HG02571 (cell line): ENCODE results near the gene TEPSIN.
A peak's percentile ranks its signal among the peaks of the same experiment; 100 is the strongest.

Source experiments
- ATAC-seq: cut with Tn5 transposase; IDR thresholded peaks from one replicate; pipeline ENCODE4 v1.9.1; 2021; ENCODE audit warnings: mild to moderate bottlenecking, moderate library complexity; ENCODE audit not compliant: unreplicated experiment

Gene TEPSIN, protein sequence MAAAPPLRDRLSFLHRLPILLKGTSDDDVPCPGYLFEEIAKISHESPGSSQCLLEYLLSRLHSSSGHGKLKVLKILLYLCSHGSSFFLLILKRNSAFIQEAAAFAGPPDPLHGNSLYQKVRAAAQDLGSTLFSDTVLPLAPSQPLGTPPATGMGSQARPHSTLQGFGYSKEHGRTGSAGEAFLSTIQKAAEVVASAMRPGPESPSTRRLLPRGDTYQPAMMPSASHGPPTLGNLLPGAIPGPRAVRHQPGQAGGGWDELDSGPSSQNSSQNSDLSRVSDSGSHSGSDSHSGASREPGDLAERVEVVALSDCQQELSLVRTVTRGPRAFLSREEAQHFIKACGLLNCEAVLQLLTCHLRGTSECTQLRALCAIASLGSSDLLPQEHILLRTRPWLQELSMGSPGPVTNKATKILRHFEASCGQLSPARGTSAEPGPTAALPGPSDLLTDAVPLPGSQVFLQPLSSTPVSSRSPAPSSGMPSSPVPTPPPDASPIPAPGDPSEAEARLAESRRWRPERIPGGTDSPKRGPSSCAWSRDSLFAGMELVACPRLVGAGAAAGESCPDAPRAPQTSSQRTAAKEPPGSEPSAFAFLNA

DNA sequence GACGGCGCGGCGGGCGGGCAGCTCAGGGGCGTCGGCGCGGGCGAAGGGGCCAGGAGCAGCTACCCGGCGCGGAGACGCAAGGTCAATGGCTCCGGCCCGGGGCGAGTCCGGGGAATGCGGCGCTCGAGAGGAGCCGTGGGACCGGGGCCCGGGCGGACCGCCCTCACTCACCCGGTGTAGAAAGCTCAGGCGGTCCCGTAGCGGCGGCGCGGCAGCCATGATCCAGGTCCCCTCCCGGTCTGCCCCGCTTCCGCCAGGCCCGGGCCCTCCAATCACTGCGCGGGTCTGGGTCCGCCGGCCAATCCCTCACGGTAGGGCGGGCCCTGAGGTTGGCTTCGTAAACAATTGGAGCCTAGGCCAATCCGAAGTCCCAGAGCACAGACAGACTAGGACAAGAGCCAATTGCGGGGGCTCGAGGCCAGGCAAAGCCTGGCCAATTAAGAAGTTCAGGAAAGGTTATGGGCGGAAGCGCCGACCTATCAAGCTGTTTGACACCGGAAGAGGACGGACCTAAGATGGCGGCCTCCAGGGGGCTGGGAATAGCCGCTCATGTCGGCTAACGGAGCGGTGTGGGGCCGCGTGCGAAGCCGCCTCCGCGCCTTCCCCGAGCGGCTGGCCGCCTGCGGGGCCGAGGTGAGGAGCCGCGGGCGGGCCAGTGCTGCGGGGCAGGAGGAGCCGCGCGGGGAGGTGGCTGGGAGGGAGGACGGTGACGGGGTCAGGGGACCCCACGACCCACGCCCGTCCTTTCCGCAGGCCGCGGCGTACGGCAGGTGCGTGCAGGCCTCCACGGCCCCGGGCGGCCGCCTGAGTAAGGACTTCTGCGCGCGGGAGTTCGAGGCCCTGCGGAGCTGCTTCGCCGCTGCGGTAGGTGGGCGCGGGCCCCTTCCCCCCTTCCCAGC is at the start of gene TEPSIN, which contains the start of gene NDUFAF8:
TSS of gene TEPSIN (minus strand) at position 241 of the 899 bp plus-strand sequence. CDS start at position 219, 22 bp downstream.
TSS of gene NDUFAF8 (plus strand) at position 504 of the 899 bp plus-strand sequence. CDS start at position 550, 46 bp downstream.
- ATAC-seq, result peak; percentile 90

DNA sequence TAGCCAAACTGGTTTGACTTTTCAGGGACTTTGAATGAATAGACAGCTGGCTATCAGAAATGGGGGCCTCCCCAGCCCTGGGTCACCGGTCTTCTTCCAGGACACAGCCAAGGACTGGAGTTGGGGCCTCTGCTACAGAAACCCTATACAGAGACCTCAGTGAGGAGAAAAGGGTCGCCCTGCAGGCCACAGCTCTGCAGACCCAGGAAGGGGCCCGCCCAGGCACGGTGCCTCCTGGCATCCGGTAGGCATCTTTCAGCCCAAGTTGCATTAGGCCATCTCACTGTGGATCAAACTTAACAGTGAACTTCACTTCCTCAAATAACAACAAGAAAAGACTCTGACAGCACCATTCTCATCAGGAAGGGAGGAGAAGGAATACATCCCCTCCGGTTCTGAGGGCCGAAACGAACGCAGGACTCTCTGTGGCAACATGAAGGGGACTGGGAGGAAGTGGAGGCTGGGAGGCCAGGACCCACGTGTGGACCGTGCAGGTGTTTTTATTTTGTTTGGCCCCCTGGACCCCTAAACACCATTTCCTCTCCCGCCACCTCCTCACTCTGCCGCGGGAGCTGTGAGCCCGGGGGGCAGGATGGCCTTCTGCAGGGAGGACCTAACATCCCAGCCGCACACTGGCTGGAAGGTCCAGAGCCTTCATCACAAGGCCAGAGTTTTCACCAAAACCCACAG is 49.0 kb upstream of the TEPSIN start:
- ATAC-seq, result no peak

DNA sequence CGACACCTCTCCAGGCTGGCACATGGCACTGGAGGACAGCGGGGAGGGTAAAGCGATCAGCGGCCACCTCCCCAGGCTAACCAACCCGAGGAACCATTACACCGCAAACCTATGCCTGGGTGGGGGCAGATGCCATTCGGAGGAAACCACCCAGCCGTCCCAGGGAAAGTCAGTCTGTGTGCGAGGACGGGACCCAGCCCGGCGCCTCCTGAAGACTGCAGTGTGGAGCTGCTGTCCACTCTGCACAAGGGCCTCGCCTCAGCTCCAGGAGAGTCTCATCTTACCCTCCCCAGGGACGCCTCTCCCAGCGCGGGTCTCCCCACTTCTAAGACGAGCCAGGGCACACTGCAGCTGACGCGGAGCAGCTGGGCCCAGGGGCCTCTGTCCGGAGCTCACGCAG is 48.3 kb upstream of the TEPSIN start:
- no peak for ATAC-seq

DNA sequence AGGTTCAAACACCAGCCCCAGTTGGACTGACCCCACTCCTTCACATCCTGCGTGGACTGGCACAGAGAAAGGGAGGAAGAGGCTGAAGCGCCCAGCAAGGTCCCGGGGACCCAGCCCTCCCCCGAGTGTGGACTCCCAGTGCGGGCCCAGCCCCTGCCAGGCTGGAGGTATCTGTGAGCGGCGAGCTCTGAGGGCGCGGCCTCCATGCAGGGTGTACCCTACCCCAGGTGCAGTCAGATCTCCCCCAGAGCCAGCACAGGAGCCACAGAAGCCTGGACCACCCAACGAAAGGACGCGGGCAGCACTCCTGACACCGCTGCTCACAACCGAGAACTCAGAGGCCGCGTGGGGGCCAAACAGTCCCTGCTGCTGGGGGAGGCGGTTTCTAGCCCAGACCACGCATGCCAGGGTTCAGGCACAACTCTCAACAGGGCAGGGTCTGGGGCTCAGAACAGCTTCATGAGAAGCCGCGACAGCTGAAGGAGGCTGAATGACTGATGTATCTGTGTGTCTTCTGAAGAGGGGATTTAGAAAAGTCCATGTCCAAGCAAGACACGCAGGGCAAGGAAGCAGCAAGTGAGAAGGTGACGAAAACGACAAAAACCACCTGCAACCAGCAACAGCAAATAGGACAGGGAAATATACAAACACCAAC is 47.8 kb upstream of the TEPSIN start:
- ATAC-seq, result no peak

DNA sequence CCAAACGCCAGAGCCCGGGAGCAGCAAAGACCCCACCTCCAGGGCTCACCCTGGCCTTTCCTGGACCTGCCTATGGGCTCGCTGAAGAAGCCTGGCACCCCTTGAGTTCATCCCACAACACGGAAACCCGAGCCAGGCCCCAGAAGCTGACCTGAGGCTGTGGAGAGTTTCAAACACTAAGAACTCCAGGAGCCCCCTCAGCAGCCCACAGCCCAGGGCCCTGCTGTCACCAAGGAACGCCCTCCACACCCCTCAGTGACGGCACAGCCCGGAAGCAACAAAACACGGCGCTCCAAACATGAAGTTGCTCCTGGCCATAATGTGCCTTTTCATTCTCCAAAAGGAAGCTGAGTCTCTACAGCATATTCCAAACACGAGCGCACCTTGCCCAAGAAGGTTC is 47.0 kb upstream of the TEPSIN start:
- ATAC-seq, result no peak

DNA sequence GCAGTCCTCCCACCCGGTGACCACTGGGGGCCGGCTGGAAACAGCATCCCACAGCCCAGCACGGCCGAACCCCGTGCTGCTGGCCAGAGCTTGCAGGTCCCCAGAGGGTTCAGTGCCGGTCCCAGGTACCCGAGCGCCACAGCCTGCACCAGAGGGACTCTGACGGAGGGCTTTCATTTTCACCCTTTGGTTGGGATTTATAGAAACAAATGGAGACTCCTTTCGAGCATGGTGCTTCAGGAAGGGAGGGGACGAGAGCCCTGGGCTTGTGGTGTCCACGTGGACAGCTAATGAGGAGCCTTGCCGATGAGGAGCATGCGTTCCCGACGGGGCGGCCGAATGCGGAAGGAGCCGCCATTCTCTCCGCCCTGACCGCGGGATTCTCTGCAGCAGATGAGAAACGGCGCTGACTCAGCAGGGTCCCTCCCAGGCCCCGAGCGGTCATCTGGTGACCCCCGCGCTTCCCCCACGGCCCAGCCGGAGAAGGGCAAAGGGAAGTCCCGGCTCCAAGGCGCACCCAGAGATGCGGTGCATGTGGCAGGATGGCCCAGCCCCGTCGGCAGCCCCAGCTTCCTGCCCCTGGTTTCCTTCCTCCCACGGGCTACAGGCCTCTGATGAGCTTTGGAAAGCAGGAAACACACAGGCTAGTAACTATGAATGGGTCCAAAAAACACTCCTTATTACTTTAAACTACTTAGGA is 46.5 kb upstream of the TEPSIN start:
- ATAC-seq, result no peak

DNA sequence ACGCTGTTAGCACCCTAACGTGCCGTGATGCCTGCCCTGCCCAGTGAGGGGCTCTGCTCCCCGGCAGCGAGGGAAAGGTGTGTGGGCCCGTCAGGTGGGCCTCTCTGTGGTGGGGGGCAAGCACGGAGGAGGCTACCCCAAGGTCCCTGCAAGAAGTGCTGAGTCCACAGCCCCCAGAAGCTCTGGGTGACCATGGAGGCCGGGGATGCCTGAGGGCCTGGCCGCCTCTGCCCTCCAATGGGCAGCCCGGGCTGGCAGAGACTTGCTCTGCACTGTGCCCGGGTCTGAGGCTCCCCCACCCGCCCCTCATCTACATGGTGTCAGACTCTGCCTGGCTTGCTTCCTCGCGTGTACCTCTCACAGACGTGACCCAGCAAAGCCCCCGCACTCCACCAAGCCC is 44.0 kb upstream of the TEPSIN start:
- no peak for ATAC-seq

DNA sequence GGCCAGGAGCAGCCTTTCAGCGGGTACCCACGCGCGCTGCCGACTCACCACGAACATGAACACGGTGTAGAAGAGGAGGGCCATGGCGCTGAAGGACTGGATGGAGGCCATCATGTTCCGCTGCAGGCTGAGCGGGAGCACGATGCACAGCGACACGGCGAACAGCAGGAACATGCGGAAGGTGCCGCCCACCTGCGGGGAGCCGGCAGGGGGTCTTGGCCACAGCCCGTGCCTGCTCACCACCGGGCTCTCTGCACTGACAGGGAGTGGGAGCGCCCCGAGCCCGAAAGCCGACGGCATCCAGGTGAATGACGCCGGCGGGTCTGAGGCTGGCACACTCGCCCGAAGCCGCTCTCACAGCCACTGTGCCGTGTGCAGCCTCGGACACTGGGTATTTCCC is 43.3 kb upstream of the TEPSIN start:
- no peak for ATAC-seq

DNA sequence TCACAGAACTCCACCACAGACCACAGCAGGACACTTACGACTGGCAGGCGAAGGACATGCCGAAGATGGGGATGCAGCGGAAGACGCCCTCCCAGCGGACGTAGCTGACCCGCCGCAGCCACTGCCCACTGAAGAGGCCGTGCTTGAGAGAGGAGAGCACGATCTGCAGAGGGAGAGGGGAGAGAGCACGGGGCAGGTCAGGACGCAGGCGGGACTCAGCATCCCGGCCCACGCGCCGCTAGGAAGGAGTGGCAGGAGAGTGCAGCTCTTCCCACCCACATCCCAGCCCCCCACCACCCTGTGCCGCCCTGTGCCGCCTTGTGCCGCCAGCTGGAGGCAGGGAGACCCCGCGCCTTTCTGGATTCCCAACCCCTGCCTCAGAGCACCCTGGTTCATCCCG is 41.7 kb upstream of the TEPSIN start:
- ATAC-seq, result no peak

DNA sequence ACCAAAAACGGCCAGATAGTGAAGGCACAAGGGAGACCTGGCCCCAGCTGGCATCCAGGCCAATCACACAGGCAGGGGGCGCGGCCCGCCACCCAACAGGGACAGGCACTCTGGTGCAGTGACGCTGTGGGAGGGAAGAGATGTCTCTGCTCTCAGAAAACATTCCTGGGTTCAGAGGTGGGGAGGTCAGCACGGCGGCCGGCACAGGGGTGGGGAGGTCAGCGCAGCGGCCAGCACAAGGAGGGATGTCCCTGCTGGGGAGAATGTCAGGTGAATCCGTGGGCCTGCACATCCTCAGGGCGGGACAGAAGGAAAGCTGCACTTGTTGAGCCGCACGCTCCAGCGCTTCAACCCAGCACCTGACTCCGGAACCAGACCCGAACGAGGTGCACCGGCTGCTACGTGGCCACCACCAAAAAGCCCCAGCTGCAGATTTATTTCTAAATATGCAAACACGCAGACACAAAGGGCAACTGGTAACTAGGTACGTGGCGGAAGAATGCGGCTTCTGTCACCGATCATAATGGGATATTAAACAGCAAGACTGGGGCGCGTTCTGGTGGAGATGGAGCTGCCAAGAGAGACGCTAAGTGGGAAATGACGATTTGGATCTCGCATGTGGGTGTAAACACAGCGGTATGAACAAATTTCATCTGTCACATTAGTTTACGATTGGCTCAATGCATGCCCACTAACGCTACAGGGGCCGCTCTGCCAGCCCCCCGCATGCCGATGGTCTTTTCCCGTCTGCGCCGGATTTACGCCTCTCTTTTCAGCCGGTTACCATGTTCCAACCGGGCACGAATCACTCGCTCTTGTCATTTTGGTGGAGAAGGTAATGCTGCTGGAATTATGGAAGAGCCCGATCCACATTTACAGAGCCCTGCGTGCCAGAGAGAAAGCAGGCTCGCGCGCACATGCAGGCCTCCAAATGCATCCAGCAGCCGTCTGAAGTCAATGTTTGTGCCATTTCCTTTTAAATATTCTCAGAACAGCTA is 40.7 kb upstream of the TEPSIN start:
- ATAC-seq, result no peak

DNA sequence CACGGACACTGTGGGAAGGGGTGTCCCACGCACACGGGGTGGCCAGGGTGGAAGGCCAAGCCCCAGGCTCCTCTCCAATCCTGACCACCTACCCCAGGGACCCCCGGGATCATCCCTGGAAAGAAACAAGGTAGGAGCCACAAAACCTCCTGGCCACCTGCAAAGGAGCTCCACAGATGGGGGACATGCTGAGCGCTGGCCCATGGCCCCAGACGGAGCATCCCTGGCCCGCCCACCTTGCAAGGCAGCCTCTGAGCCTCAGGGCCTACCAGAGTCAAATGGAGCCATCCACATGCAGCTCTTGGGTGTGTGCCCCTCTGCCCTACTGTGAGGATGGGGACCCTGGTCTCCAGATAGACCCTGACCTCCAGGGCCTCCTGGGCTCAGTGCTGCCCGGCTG is 40.0 kb upstream of the TEPSIN start:
- ATAC-seq, result no peak

DNA sequence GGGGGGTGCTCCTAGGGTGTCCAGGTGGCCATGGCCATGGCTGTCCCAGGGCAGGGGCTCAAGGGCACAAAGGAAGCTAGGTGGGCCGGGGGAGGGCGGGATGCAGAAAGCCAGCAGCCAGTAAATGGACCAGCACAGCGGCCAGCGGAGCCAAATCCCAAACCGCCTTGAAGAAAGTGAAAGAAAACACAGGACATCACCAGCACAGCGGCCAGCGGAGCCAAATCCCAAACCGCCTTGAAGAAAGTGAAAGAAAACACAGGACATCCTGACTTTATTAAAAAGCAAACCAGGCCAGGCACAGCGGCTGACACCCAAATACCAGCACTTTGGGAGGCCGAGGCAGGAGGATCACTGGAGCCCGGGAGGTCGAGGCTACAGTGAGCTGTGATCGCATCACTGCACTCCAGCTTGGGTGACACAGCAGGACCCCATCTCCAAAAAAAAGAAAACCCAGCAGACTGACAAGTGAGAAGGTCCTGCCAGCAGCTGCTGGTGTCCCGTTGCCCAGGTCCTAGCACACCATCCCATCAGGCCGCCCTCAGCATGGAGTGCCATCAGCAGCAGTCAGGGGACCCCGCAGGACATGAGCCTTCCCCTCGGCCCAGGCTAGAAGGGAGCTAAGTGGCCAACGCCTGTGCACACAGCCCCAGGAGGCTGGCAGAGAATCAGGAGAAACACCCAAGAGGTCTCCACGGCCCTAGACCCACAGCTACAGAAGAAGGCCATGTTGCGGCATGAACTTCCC is 39.3 kb upstream of the TEPSIN start:
- no peak for ATAC-seq

DNA sequence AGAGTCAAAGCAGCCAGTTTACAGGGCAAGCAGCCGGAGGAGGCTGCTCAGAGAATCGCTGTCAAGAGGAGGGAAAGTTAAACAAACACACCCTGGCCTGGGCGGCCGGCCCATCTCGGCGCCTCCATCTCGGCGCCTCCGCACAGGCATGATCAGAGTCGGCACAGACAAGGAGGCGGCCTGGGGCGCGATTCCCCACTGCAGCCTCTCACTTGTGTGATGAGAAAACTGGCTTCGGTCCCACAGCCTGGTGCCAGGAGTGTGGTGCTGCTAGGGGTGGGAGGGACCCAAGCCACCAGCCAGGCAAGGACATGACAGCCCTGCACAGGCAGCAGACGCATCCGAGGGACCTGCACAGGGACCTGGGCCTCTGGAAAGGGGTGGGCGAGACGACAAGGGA is 38.6 kb upstream of the TEPSIN start:
- no peak for ATAC-seq

DNA sequence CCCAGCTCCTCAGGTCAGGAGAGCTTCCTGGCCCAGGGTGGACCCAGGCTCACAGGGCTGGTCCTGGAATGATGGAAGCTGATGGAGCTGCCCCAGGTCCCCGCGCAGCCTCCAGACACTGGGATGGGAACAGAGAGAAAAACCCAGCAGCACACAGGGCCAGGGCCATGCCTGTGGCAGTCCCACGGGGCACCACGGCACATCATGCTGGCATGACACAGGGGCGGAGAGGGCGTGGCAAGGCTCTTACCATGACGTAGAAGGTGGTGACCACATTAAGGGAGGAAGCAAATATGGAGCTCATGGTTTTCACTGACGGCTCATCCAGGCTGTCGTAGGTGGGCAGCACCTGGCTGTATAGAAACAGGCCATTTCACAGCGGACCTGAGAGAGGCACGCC is 37.9 kb upstream of the TEPSIN start:
- no peak for ATAC-seq

DNA sequence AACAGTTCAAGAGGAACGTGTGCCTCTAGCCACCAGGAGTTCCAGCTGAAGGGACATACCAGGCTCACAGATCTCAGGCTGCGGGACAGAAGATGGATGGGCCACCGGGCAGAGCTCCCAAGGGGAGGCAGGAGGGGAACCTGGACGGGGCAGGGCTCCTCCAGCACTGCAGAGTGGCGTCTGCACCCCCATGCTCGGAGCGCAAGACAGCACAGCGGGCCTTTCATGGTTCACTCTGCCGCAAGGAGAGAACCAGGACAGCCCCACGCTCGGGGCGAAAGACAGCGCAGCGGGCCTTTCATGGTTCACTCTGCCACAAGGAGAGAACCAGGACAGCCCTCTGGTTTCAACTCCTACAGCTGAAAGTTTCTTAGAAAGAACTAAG is 35.6 kb upstream of the TEPSIN start:
- no peak for ATAC-seq

DNA sequence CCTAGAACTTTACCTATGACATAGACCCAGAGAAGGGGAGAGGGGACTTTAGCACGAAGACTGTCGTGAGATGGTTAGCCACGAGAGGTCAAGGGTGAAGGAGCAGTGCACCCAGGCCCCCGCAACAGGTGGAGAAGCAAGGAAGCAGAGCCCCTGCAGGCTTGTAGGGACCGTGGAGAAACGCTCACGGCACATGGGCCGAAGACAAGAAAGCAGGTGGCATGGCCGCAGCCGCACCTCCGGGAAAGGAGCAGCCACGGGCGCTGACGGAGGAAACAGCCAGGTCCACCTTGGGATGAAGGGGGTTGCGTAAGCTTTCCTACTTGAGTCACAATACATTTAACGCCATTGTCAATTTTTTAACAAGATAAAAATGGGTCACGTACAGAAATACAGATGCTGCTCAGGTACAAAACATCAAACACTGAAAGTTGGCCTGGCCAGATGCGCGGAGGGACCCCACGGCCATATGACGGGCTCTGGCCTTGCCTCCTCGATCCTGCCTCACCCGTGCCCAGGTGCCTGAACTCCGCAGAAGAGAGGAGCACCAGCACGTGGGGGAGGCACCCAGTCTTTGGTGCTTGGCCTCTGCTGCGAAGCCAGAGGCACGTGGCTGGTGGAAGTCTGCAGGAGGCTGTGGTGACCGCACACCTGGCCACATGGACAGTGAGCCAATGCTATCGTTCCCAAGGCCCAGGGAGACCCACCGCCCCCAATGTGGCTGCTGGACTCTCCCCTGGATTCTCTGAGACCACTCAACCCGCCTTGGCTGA is 35.0 kb upstream of the TEPSIN start:
- no peak for ATAC-seq

DNA sequence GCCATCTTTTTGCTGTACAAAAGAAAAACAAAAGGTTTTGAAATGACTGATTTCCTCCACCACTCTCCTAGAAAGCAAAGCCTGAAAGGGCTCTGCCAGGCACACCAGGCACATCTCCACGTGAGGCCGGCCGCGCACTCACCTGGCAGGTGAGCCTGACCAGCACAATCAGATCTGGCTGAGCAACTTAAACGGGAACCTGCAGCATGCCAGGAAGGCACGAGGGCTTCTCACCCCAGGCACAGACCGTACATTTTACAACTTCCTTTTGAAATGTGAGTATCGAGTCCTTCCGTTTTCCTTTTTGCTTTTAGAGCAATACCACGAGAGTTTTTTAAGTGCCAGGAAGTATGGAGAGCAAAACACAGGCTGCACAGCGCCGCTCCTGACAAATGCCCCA is 33.8 kb upstream of the TEPSIN start:
- ATAC-seq, result no peak
